Lung (tissue), 12 donors: Measurements from ENCODE around the gene GUCA1C. TPM values are rescaled to one million over a fixed set of nuclear protein-coding genes. Genes with fewer than 3 reads are reported as not detected.

ENCODE experiments used
- ATAC-seq: fragments of 200-7000 bp; cut with Tn5 transposase; one replicate; pipeline ENCODE4 v1.9.1; 2020; ENCODE audit warnings: moderate number of reproducible peaks; ENCODE audit not compliant: insufficient read depth, low FRiP score
- DNase-seq, 3 donors: peaks; one replicate each; pipeline ENCODE4 v3.0.0-alpha.2; 2013 to 2017
- H3K27ac ChIP-seq, 2 donors: one replicate each; pipeline ENCODE4 v1.5.1; 2013; ENCODE audit warnings: mild to moderate bottlenecking in 2 of 2, moderate library complexity in 2 of 2, control low read depth in 1 of 2, inconsistent platforms in 1 of 2, low read depth in 1 of 2, low read length in 1 of 2
- H3K27me3 ChIP-seq, 3 donors: one replicate each; pipeline ENCODE4 v1.5.1; 2013; ENCODE audit warnings: low read length in 2 of 3; ENCODE audit not compliant: control insufficient read depth in 3 of 3, insufficient read depth in 3 of 3
- H3K36me3 ChIP-seq, 4 donors: one replicate each; pipeline ENCODE4 v1.5.1; 2013; ENCODE audit warnings: low read length in 4 of 4, mild to moderate bottlenecking in 1 of 4, moderate library complexity in 1 of 4; ENCODE audit not compliant: control insufficient read depth in 4 of 4, insufficient read depth in 4 of 4
- H3K4me1 ChIP-seq, 5 donors: one replicate each; pipeline ENCODE4 v1.5.1; 2013; ENCODE audit warnings: low read length in 5 of 5, mild to moderate bottlenecking in 2 of 5, moderate library complexity in 1 of 5; ENCODE audit not compliant: control insufficient read depth in 5 of 5, insufficient read depth in 5 of 5
- H3K4me3 ChIP-seq: one replicate; pipeline ENCODE4 v1.5.1; 2013; ENCODE audit warnings: mild to moderate bottlenecking, control low read depth, moderate library complexity
- H3K9ac ChIP-seq, 2 donors: one replicate each; pipeline ENCODE4 v1.5.1; 2013; ENCODE audit warnings: low read length in 2 of 2, control low read depth in 1 of 2; ENCODE audit not compliant: insufficient read depth in 1 of 2
- H3K9me3 ChIP-seq, 4 donors: one replicate each; pipeline ENCODE4 v1.5.1; 2013; ENCODE audit warnings: low read length in 3 of 4, mild to moderate bottlenecking in 1 of 4, moderate library complexity in 1 of 4; ENCODE audit not compliant: control insufficient read depth in 4 of 4, insufficient read depth in 3 of 4
- WGBS, 2 donors: extraction: QIAGEN DNeasy Blood & Tissue Kit; methylation state at CpG; one replicate each; pipeline ENCODE4 v1.1.7; 2013; 5-methylcytosine and 5-hydroxymethylcytosine counted together
- polyA plus RNA-seq, 2 donors: library from polyadenylated mRNA; stranded (reverse); fragments of 200-250 nt; gene quantifications; one replicate each; pipeline ENCODE4 v1.2.1, GENCODE V29; 2013
- total RNA-seq, 2 donors: library from RNA; depleted of rRNA in 1 of 2; stranded (reverse); fragments of >200 nt in 1 of 2; gene quantifications; one replicate each; pipeline ENCODE4 v1.2.1, GENCODE V29; 2014 to 2021
- TF ChIP-seq, protein P1 (sequence below): IDR thresholded peaks from 2 replicates; pipeline ENCODE4 v1.5.1; 2012; ENCODE audit warnings: mild to moderate bottlenecking; ENCODE audit errors: control extremely low read depth, extremely low read depth
- donor health status: control.
- donor health status: control.
- donor health status: Bipolar disorder and iron deficiency.
- donor health status: healthy.
- donor health status: DM: yes; HTN: yes; CAD: no.

GUCA1C gene
- total and polyA plus RNA-seq, 4 donors = not detected

DNA sequence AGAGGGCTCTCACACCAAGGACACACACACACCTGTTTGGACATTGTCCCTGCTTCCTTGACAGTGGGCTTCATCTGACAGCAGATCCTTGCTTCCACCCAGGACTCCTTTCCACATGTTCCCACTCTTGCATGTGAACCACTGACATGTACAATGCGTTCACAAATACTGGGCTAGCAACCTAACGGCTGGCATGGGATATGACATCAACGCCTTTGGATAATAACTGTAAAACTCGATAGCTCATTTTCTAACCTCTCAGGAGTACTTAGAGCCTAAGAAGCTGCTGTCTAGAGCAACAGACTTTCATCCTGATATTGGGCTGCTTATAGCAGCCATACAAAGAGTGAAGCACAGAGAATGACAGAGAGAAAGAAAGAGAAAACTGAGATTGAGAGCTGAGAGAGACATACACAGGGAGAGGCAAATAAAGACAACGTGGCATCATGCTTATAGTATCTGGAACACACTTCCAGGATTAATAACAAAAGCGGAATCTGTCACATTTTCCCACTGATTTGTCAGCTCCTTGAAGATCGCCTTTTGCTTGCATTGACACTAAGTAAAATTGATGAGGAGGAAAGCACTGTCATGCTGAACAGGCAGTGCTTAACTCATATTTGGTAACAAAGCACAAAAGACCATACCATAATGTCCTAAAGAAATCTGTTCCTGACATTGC is 1.7 kb downstream of the GUCA1C start:
- no peaks in the 10 kb centered on the region for H3K27me3 ChIP-seq
- TF ChIP-seq, protein P1, sequence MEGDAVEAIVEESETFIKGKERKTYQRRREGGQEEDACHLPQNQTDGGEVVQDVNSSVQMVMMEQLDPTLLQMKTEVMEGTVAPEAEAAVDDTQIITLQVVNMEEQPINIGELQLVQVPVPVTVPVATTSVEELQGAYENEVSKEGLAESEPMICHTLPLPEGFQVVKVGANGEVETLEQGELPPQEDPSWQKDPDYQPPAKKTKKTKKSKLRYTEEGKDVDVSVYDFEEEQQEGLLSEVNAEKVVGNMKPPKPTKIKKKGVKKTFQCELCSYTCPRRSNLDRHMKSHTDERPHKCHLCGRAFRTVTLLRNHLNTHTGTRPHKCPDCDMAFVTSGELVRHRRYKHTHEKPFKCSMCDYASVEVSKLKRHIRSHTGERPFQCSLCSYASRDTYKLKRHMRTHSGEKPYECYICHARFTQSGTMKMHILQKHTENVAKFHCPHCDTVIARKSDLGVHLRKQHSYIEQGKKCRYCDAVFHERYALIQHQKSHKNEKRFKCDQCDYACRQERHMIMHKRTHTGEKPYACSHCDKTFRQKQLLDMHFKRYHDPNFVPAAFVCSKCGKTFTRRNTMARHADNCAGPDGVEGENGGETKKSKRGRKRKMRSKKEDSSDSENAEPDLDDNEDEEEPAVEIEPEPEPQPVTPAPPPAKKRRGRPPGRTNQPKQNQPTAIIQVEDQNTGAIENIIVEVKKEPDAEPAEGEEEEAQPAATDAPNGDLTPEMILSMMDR = no peak
- no peaks in the 10 kb centered on the region for H3K36me3 ChIP-seq
- no peak overlapping the region for H3K27ac ChIP-seq
- no peak overlapping the region for H3K9ac ChIP-seq
- no peaks in the 10 kb centered on the region for H3K4me1 ChIP-seq
- no peak for ATAC-seq
- H3K9me3 ChIP-seq = no peaks in the 10 kb centered on the region
- no peak for DNase-seq
- WGBS, 2 donors = 77 to 84% methylated on average over 7 of the region's 7 CpGs
- no peak overlapping the region for H3K4me3 ChIP-seq

DNA sequence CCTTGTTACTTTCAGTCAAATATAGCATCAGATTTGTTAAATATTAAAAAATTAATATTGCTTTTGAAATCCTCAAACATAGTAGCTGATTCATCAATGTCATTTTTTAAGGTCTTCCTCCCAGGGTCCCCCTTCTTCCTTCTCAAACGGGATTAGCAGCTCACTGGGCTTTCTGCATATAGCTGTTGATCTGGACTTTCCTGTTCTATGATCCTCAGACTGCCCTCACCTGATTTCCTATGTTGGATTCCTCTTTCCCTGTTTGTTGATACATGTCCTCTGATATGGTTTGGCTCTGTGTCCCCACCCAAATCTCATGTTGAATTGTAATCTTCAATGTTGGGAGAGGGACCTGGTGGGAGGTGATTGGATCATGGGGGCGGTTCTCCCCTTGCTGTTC is 5.8 kb downstream of the GUCA1C start:
- Histone ChIP-seq H3K27ac (no peak overlapping the region), H3K9ac (no peak overlapping the region), H3K4me1 (no peaks in the 10 kb centered on the region), H3K36me3 (no peaks in the 10 kb centered on the region), H3K27me3 (no peaks in the 10 kb centered on the region), H3K9me3 (no peaks in the 10 kb centered on the region), H3K4me3 (no peak overlapping the region)
- 74 to 77% methylated on average over 2 of the region's 2 CpGs for WGBS, 2 donors
- DNase-seq (no peak), ATAC-seq (no peak)
- TF ChIP-seq, protein P1 = no peak

DNA sequence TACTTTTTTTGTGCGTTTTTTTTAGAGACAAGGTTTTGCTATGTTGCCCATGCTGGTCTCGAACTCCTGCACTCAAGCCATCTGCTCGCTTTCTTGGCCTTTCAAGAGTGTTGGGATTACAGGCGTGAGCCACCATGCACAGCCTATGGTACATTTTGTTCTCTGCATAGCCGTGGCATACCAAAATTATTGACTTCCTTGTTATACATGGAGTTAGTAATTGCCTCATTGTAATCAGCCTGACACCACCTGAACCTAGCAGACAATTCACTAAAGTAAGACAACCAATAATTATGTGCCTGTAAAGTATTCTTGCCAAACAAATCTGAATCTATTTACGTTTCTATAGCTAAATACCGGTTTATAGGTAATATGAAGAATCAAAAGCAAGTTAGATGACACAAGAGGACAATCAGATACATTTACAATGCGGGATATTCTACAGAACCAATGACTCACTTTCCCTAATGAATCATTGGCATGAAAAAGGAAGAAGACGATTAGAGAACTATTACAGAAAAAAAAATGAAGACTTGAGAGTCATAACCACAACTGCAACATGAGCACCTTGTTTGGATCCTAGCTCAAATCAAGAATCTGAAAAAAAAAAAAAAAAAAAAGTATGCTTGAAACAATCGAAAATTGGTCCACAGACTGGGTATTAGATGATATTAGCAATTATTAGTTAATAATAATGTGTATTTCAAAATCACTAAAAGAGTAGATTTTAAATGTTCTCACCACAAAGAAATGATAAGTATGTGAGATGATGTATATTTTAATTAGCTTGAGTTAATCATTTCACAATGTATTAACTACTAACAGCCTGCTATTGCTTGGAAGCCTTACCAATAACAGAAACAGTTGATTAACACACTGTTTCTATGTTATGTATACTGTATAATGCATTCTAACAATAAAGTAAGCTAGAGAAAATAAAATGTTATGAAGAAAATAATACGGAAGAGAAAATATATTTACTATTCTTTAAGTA is 7.1 kb downstream of the GUCA1C start:
- 84 to 89% methylated on average over 11 of the region's 11 CpGs for WGBS, 2 donors
- no peak for DNase-seq
- H3K4me1 ChIP-seq = no peaks in the 10 kb centered on the region
- H3K9ac ChIP-seq = no peak overlapping the region
- no peak overlapping the region for H3K4me3 ChIP-seq
- TF ChIP-seq, protein P1 = no peak
- no peak for ATAC-seq
- H3K36me3 ChIP-seq = no peaks in the 10 kb centered on the region
- no peaks in the 10 kb centered on the region for H3K9me3 ChIP-seq
- no peak overlapping the region for H3K27ac ChIP-seq
- H3K27me3 ChIP-seq = no peaks in the 10 kb centered on the region
